HepG2 (cell line): Measurements from ENCODE around the gene TNFSF13. TPM values are rescaled to one million over a fixed set of nuclear protein-coding genes. Genes with fewer than 3 reads are reported as not detected.

ENCODE experiments used
- ATAC-seq: fragments of 200-7000 bp; cut with Tn5 transposase; 3 replicates; pipeline ENCODE4 v1.9.1; 2020; ENCODE audit warnings: mild to moderate bottlenecking, moderate library complexity
- BruUV-seq: library from RNA; stranded (reverse); fragments of 400-500 nt; replicated peaks from 2 replicates; lab custom pipeline; 2021; lab: Mats Ljungman, UMichigan
- CTCF ChIA-PET: fragments of 300-600 bp; formaldehyde crosslinking; extraction: SDS; loops from one replicate; lab custom pipeline; 2021; ENCODE audit warnings: low total read pairs, inconsistent platforms, low intra/inter-chr PET ratio; lab: Yijun Ruan, JAX
- POLR2A ChIA-PET: fragments of 350-600 bp; sonication (Branson Sonifier 250); formaldehyde crosslinking; loops from one replicate; lab custom pipeline; 2020; ENCODE audit warnings: antibody characterized with exemption, inconsistent platforms; lab: Yijun Ruan, JAX
- DNase-seq: peaks from one replicate; pipeline ENCODE4 v3.0.0-alpha.2; 2015; ENCODE audit warnings: low spot score
- FAIRE-seq: peaks from 3 replicates; lab custom pipeline; 2011; peaks lifted over from hg19 to GRCh38; lab: Jason Lieb, UNC
- H2AFZ ChIP-seq: one replicate; pipeline ENCODE4 v1.6.1; 2011; ENCODE audit warnings: low read length, inconsistent platforms
- H3K27ac ChIP-seq: fragments of 300-600 bp; 3 replicates; pipeline ENCODE4 v1.8.0; 2011; ENCODE audit warnings: mixed run types, mild to moderate bottlenecking, mixed read lengths, low read length, inconsistent platforms; ENCODE audit not compliant: insufficient read depth; ENCODE audit errors: extremely low read length
- H3K27me3 ChIP-seq, 2 experiments: fragments of 200-600 bp in 1 of 2; 2 replicates in 1 of 2; 3 replicates in 1 of 2; pipeline versions ENCODE4 v1.6.0 to v1.8.0; 2011; ENCODE audit warnings: low read length in 2 of 2, mild to moderate bottlenecking in 2 of 2, moderate library complexity in 2 of 2, inconsistent platforms in 1 of 2; ENCODE audit not compliant: insufficient read depth in 2 of 2, control insufficient read depth in 1 of 2
- H3K36me3 ChIP-seq, 2 experiments: fragments of 200-600 bp in 1 of 2; replicated peaks in 1 of 2; 2 replicates in 1 of 2; 3 replicates in 1 of 2; pipeline versions ENCODE4 v1.5.1 to v1.8.0; 2011; ENCODE audit warnings: low read length in 2 of 2, inconsistent platforms in 1 of 2; ENCODE audit not compliant: insufficient read depth in 2 of 2, control insufficient read depth in 1 of 2
- H3K4me1 ChIP-seq: 2 replicates; pipeline ENCODE4 v1.5.1; 2012; ENCODE audit warnings: low read length, inconsistent platforms; ENCODE audit not compliant: insufficient read depth
- H3K4me2 ChIP-seq: 2 replicates; pipeline ENCODE4 v1.6.0; 2011; ENCODE audit warnings: low read depth, low read length, inconsistent platforms
- H3K4me3 ChIP-seq, 3 experiments: fragments of 200-600 bp in 1 of 3; sonication (generic), shearing (Covaris generic) in 1 of 3; replicated peaks in 1 of 3; 2 replicates each; pipeline ENCODE4 v1.5.1; 2011 to 2016; ENCODE audit warnings: low read length in 3 of 3, inconsistent platforms in 2 of 3, low read depth in 2 of 3, mild to moderate bottlenecking in 2 of 3, control low read depth in 1 of 3, mixed read lengths in 1 of 3; ENCODE audit not compliant: insufficient read depth in 1 of 3
- H3K79me2 ChIP-seq: one replicate; pipeline ENCODE4 v1.6.1; 2011; ENCODE audit warnings: low read length, inconsistent platforms; ENCODE audit not compliant: insufficient read depth
- H3K9ac ChIP-seq: 2 replicates; pipeline ENCODE4 v1.6.0; 2011; ENCODE audit warnings: mild to moderate bottlenecking, low read depth, low read length, inconsistent platforms; ENCODE audit not compliant: insufficient read depth
- H3K9me3 ChIP-seq: 2 replicates; pipeline ENCODE4 v1.5.1; 2012; ENCODE audit warnings: mild to moderate bottlenecking, low read length
- H4K20me1 ChIP-seq: 2 replicates; pipeline ENCODE4 v1.6.0; 2011; ENCODE audit warnings: inconsistent platforms, mild to moderate bottlenecking, low read length, moderate library complexity; ENCODE audit not compliant: insufficient read depth
- DNMT1 ChIP-seq: sonication (generic); formaldehyde crosslinking; IDR thresholded peaks from 2 replicates; pipeline ENCODE4 v1.5.1; 2020; ENCODE audit warnings: mild to moderate bottlenecking, missing genetic modification reagents
- ISX ChIP-seq: sonication (generic); formaldehyde crosslinking; conservative IDR thresholded peaks from 2 replicates; pipeline ENCODE4 v1.5.0; 2020; ENCODE audit warnings: missing genetic modification reagents
- KDM6A ChIP-seq: IDR thresholded peaks from 2 replicates; pipeline ENCODE4 v1.6.1; 2016; ENCODE audit warnings: low read depth
- PBX3 ChIP-seq: sonication (generic); formaldehyde crosslinking; IDR thresholded peaks from 2 replicates; pipeline ENCODE4 v1.8.1; 2023; ENCODE audit warnings: missing genetic modification reagents, inconsistent platforms, borderline replicate concordance
- PPARG ChIP-seq: conservative IDR thresholded peaks from 2 replicates; pipeline ENCODE4 v1.6.1; 2016; ENCODE audit warnings: missing biosample characterization, missing genetic modification reagents
- ZNF3 ChIP-seq: IDR thresholded peaks from 2 replicates; pipeline ENCODE4 v1.7.0; 2017; ENCODE audit warnings: inconsistent platforms
- ZNF367 ChIP-seq: sonication (generic); formaldehyde crosslinking; IDR thresholded peaks from 2 replicates; pipeline ENCODE4 v1.4.0; 2020; ENCODE audit warnings: missing genetic modification reagents, borderline replicate concordance
- ZNF460 ChIP-seq: sonication (generic); formaldehyde crosslinking; IDR thresholded peaks from 2 replicates; pipeline ENCODE4 v1.5.1; 2020; ENCODE audit warnings: missing genetic modification reagents, mild to moderate bottlenecking, borderline replicate concordance
- ZNF660 ChIP-seq: sonication (generic); formaldehyde crosslinking; IDR thresholded peaks from 2 replicates; pipeline ENCODE4 v1.5.1; 2020; ENCODE audit warnings: mild to moderate bottlenecking, low read depth, missing genetic modification reagents, borderline replicate concordance
- ZSCAN25 ChIP-seq: sonication (generic); formaldehyde crosslinking; IDR thresholded peaks from 2 replicates; pipeline ENCODE4 v1.8.0; 2022; ENCODE audit warnings: mild to moderate bottlenecking, missing genetic modification reagents
- WGBS: methylation state at CpG from one replicate; pipeline ENCODE4 v1.1.6; 2017; ENCODE audit warnings: low lambda C conversion rate; 5-methylcytosine and 5-hydroxymethylcytosine counted together
- in situ Hi-C: cut with HindIII; loops from 2 replicates; pipeline ENCODE4 v1.10.0; 2017; ENCODE audit warnings: low pct_unique_long_range_greater_than_20kb; ENCODE audit not compliant: extremely low pct_ligation_motif_present
- intact Hi-C: fragments of 100-400 bp; cut with micrococcal nuclease; formaldehyde crosslinking; loops from one replicate; pipeline ENCODE4 v1.10.0; 2022; ENCODE audit not compliant: unreplicated experiment
- polyA plus RNA-seq, 8 experiments: library from polyadenylated mRNA; depleted of rRNA in 3 of 8; stranded (reverse) in 7 of 8; unstranded in 1 of 8; fragments of >200 nt; fragmentation: Illumina TruSeq in 4 of 8; extraction: Trizol in 4 of 8; gene quantifications; 2 replicates each; pipeline versions ENCODE4 v1.2.1 to v1.2.3, GENCODE V29; 2011 to 2016; ENCODE audit warnings: low read depth in 4 of 8, missing spikeins in 1 of 8, mixed read lengths in 1 of 8; ENCODE audit not compliant: insufficient read depth in 1 of 8
- total RNA-seq, 5 experiments: library from RNA; depleted of rRNA; stranded (reverse); fragments of >200 nt; fragmentation: Illumina TruSeq; extraction: Trizol; gene quantifications; 2 replicates each; pipeline ENCODE4 v1.2.3, GENCODE V29; 2016; ENCODE audit warnings: low read depth in 1 of 5

TNFSF13 gene
- total and polyA plus RNA-seq, 2 of the 13 experiments (the other 11 are each of a cell fraction or from before 2014, with no cell fraction given) = 2.5 to 3.3 TPM

DNA sequence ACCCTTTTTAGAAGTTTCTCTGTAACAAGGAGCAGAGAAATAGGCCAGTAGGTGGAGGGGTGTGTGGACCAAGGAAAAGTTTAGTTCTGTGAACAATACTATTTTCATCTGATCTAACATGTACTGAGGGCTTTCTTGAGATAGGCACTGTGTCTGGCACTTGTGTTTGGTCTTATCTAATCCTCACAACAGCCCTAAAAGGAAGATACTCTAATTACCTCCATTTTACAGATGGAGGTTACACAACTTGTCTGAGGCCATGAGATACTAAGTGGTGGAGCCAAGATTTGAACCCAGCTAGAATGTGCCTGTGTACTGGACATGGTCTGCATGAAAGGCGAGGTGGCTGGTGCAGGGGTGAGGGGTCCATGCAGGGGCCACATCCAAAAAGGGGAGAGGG, 5.2 kb upstream of the TNFSF13 start (continued):
- TF ChIP-seq ISX (CRISPR knock-in tag) (no peak), PBX3 (CRISPR knock-in tag) (no peak), ZNF660 (CRISPR knock-in tag) (no peak), ZNF460 (CRISPR knock-in tag) (no peak), KDM6A (CRISPR knock-in tag) (no peak), PPARG (CRISPR knock-in tag) (no peak)

GRCh38 chr17:7555320-7555948, 3.1 kb upstream of the TNFSF13 start:
- POLR2A ChIA-PET = no interaction called here
- TF ChIP-seq DNMT1 = no peak
- no peak for TF ChIP-seq ZNF367 (CRISPR knock-in tag)
- no peak for TF ChIP-seq ZNF3 (CRISPR knock-in tag)
- no peak for TF ChIP-seq ZSCAN25
- no peaks in the 10 kb centered on the region for H3K9me3 ChIP-seq
- no peaks in the 10 kb centered on the region for H3K36me3 ChIP-seq
- intact Hi-C loops = no loop called here
- DNase-seq (no peak), ATAC-seq (no peak), FAIRE-seq (no peak)
- H3K4me1 ChIP-seq = peaks cover 65% of the 10 kb centered on the region
- 66% methylated on average over 10 of the region's 10 CpGs for WGBS
- no peak overlapping the region for H3K4me3 ChIP-seq
- H3K9ac ChIP-seq = no peak overlapping the region
- H4K20me1 ChIP-seq = no peaks in the 10 kb centered on the region
- no peaks in the 10 kb centered on the region for H3K79me2 ChIP-seq
- H3K27ac ChIP-seq = no peak overlapping the region
- CTCF ChIA-PET = no interaction called here
- H3K27me3 ChIP-seq = no peaks in the 10 kb centered on the region
- no TSS peak for BruUV-seq
- no peak overlapping the region for H2AFZ ChIP-seq
- H3K4me2 ChIP-seq = no peak overlapping the region
- in situ Hi-C loops = loop anchor here (5.0 kb wide), 1 partner anchor 43 kb away; no protein-coding TSS in a partner anchor
